H1 (cell line): ENCODE results near the gene EIF1B. TPM values are rescaled to one million over a fixed set of nuclear protein-coding genes. Genes with fewer than 3 reads are reported as not detected.

Experiments
- CTCF ChIA-PET: fragments of 300-600 bp; sonication (Branson Sonifier 250); formaldehyde crosslinking; loops from one replicate; lab custom pipeline; 2021; ENCODE audit not compliant: partially characterized antibody; lab: Charles Lee
- POLR2A ChIA-PET: fragments of 300-600 bp; sonication (Branson Sonifier 250); formaldehyde crosslinking; loops from one replicate; lab custom pipeline; 2021; ENCODE audit warnings: inconsistent platforms; ENCODE audit not compliant: partially characterized antibody; lab: Charles Lee
- DNase-seq, 2 experiments: peaks; one replicate each; pipeline versions ENCODE4 v3.0.0 to v3.0.0-alpha.2; 2010 to 2022; ENCODE audit warnings: low spot score in 2 of 2, low read depth in 1 of 2, mixed read lengths in 1 of 2
- FAIRE-seq: peaks from 2 replicates; lab custom pipeline; 2011; peaks lifted over from hg19 to GRCh38; lab: Jason Lieb, UNC
- H2AFZ ChIP-seq: 2 replicates; pipeline ENCODE4 v1.8.1; 2012; ENCODE audit warnings: low read length, inconsistent platforms
- H2AK5ac ChIP-seq: 2 replicates; pipeline ENCODE4 v1.6.1; 2013; ENCODE audit warnings: low read depth, low read length
- H2BK120ac ChIP-seq: replicated peaks from 2 replicates; pipeline ENCODE3; 2013; ENCODE audit warnings: low read depth, low read length, inconsistent platforms
- H2BK12ac ChIP-seq: 2 replicates; pipeline ENCODE4 v1.6.1; 2013; ENCODE audit warnings: low read depth, low read length
- H2BK15ac ChIP-seq: 2 replicates; pipeline ENCODE4 v1.6.1; 2013; ENCODE audit warnings: low read length
- H2BK20ac ChIP-seq: 2 replicates; pipeline ENCODE4 v1.6.1; 2013; ENCODE audit warnings: low read length
- H2BK5ac ChIP-seq: 2 replicates; pipeline ENCODE4 v1.6.1; 2013; ENCODE audit warnings: low read depth, low read length
- H3K14ac ChIP-seq: 2 replicates; pipeline ENCODE4 v1.6.1; 2013; ENCODE audit warnings: inconsistent platforms; ENCODE audit not compliant: insufficient read length
- H3K18ac ChIP-seq: 2 replicates; pipeline ENCODE4 v1.6.1; 2013; ENCODE audit warnings: low read length; ENCODE audit errors: extremely low read depth
- H3K23ac ChIP-seq: 2 replicates; pipeline ENCODE4 v1.6.1; 2013; ENCODE audit warnings: inconsistent platforms; ENCODE audit not compliant: insufficient read length
- H3K23me2 ChIP-seq: 2 replicates; pipeline ENCODE4 v1.6.1; 2013; ENCODE audit warnings: low read depth, low read length
- H3K27ac ChIP-seq: 2 replicates; pipeline ENCODE4 v1.6.1; 2011; ENCODE audit warnings: low read depth, low read length, inconsistent platforms
- H3K27me3 ChIP-seq, 4 experiments: replicated peaks in 1 of 4; 1 replicate in 1 of 4; 2 replicates in 3 of 4; pipeline versions ENCODE4 v1.6.1 to v1.8.1; 2011 to 2013; ENCODE audit warnings: low read length in 3 of 4, mild to moderate bottlenecking in 3 of 4, inconsistent platforms in 2 of 4, mixed read lengths in 2 of 4, moderate library complexity in 1 of 4; ENCODE audit not compliant: control insufficient read depth in 3 of 4, insufficient read depth in 3 of 4; ENCODE audit errors: extremely low read depth in 1 of 4
- H3K36me3 ChIP-seq, 4 experiments: 2 replicates each; pipeline versions ENCODE4 v1.6.1 to v1.8.1; 2011 to 2013; ENCODE audit warnings: mild to moderate bottlenecking in 4 of 4, low read length in 3 of 4, moderate library complexity in 2 of 4, control low read depth in 1 of 4, inconsistent platforms in 1 of 4; ENCODE audit not compliant: insufficient read depth in 4 of 4, control insufficient read depth in 2 of 4
- H3K4ac ChIP-seq: replicated peaks from 2 replicates; pipeline ENCODE3; 2013; ENCODE audit warnings: low read length, low read depth, mixed read lengths, inconsistent platforms; ENCODE audit not compliant: insufficient read length
- H3K4me1 ChIP-seq, 4 experiments: replicated peaks in 1 of 4; 1 replicate in 1 of 4; 2 replicates in 3 of 4; pipeline versions ENCODE4 v1.6.1 to v1.8.1; 2011 to 2013; ENCODE audit warnings: low read length in 3 of 4, inconsistent platforms in 2 of 4, mixed read lengths in 1 of 4; ENCODE audit not compliant: insufficient read depth in 4 of 4, control insufficient read depth in 3 of 4
- H3K4me2 ChIP-seq, 2 experiments: 2 replicates each; pipeline versions ENCODE4 v1.6.1 to v1.8.1; 2011 to 2013; ENCODE audit warnings: low read depth in 2 of 2, low read length in 2 of 2, control low read depth in 1 of 2, inconsistent platforms in 1 of 2, mild to moderate bottlenecking in 1 of 2; ENCODE audit not compliant: insufficient read depth in 1 of 2
- H3K4me3 ChIP-seq, 4 experiments: fragments of 200-600, 300-600 bp in 1 of 4; sonication (generic), shearing (Covaris generic), sonication (Bioruptor Twin) in 1 of 4; 2 replicates each; pipeline versions ENCODE4 v1.5.1 to v1.8.1; 2011 to 2016; ENCODE audit warnings: low read length in 4 of 4, low read depth in 3 of 4, control low read depth in 2 of 4, inconsistent platforms in 2 of 4, mild to moderate bottlenecking in 2 of 4, mixed read lengths in 1 of 4, moderate library complexity in 1 of 4; ENCODE audit not compliant: insufficient read depth in 2 of 4; ENCODE audit errors: extremely low read depth in 1 of 4
- H3K56ac ChIP-seq: replicated peaks from 2 replicates; pipeline ENCODE3; 2013; ENCODE audit warnings: low read depth, mild to moderate bottlenecking, mixed read lengths, low read length, inconsistent platforms; ENCODE audit not compliant: insufficient read length
- H3K79me1 ChIP-seq: 2 replicates; pipeline ENCODE4 v1.6.1; 2013; ENCODE audit warnings: low read depth, low read length, control low read depth
- H3K79me2 ChIP-seq, 2 experiments: 2 replicates each; pipeline versions ENCODE4 v1.6.1 to v1.8.1; 2012 to 2013; ENCODE audit warnings: low read length in 2 of 2, mild to moderate bottlenecking in 2 of 2, inconsistent platforms in 1 of 2; ENCODE audit not compliant: insufficient read depth in 2 of 2, control insufficient read depth in 1 of 2
- H3K9ac ChIP-seq, 4 experiments: replicated peaks in 1 of 4; 1 replicate in 1 of 4; 2 replicates in 3 of 4; pipeline versions ENCODE4 v1.6.1 to v1.8.1; 2011 to 2013; ENCODE audit warnings: low read depth in 3 of 4, low read length in 3 of 4, control low read depth in 2 of 4, mild to moderate bottlenecking in 2 of 4, moderate library complexity in 2 of 4, inconsistent platforms in 1 of 4; ENCODE audit errors: extremely low read depth in 1 of 4
- H3K9me3 ChIP-seq, 2 experiments: 2 replicates each; pipeline versions ENCODE4 v1.6.1 to v1.8.1; 2012 to 2013; ENCODE audit warnings: mild to moderate bottlenecking in 2 of 2, moderate library complexity in 2 of 2, control low read depth in 1 of 2, inconsistent platforms in 1 of 2, low read depth in 1 of 2, low read length in 1 of 2, mixed read lengths in 1 of 2; ENCODE audit not compliant: insufficient read depth in 2 of 2
- H4K20me1 ChIP-seq, 2 experiments: replicated peaks in 1 of 2; 2 replicates each; pipeline versions ENCODE3 to v1.8.1; 2011 to 2013; ENCODE audit warnings: inconsistent platforms in 2 of 2, low read length in 2 of 2, mild to moderate bottlenecking in 1 of 2; ENCODE audit not compliant: insufficient read depth in 2 of 2, control insufficient read depth in 1 of 2
- H4K5ac ChIP-seq: 2 replicates; pipeline ENCODE4 v1.6.1; 2013; ENCODE audit warnings: low read length, low read depth, mixed read lengths, inconsistent platforms; ENCODE audit not compliant: insufficient read length
- H4K8ac ChIP-seq: 2 replicates; pipeline ENCODE4 v1.8.0; 2013; ENCODE audit warnings: mild to moderate bottlenecking, moderate library complexity, low read length, inconsistent platforms; ENCODE audit not compliant: insufficient read depth; ENCODE audit errors: extremely low read depth
- H4K91ac ChIP-seq: replicated peaks from 2 replicates; pipeline ENCODE3; 2013; ENCODE audit warnings: low read length, mixed read lengths, inconsistent platforms; ENCODE audit not compliant: insufficient read length
- MAFK ChIP-seq: IDR thresholded peaks from 2 replicates; pipeline ENCODE4 v1.6.1; 2012; ENCODE audit warnings: low read depth, mild to moderate bottlenecking, improper control_type of control experiment, low read length
- polyA plus RNA-seq, 7 experiments: library from polyadenylated mRNA; depleted of rRNA in 3 of 7; stranded (reverse) in 5 of 7; unstranded in 2 of 7; fragments of >200 nt in 5 of 7; fragments of 200-250 nt in 2 of 7; gene quantifications; 1 replicate in 5 of 7; 2 replicates in 1 of 7; 4 replicates in 1 of 7; pipeline versions ENCODE4 v1.2.1 to v1.2.3, GENCODE V29; 2011 to 2013; ENCODE audit warnings: missing spikeins in 2 of 7, mixed read lengths in 2 of 7
- total RNA-seq: library from RNA; stranded (reverse); fragmentation: NEBNext Ultra II Directional; extraction: Animal tissue kit (Norgen Biotek cat#: 25700); gene quantifications from 2 replicates; pipeline ENCODE4 v1.2.1, GENCODE V29; 2021

Gene EIF1B
- total and polyA plus RNA-seq, 2 of the 8 experiments (the other 6 are each of a cell fraction or from before 2014, with no cell fraction given): 42.4 to 115 TPM

DNA sequence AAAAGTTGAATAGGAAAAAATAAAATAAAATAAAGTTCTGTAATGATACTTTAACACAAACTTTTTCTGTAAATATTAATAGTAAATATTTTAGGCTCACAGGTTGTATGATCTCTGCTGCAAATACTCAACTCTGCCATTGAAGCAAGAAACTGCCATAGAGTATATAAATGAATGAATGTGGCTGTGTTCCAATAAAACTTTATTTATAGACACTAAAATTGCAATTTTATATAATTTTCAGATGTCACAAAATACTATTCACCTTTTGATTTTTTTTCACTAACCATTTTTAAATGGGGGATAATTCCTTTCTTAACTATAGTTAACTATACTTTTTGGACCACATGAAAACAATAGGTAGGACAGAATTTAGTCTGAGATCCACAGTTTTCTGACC, 16.0 kb downstream of the EIF1B start:
- Histone ChIP-seq H2BK20ac (no peak overlapping the region), H3K9ac (no peak overlapping the region), H3K4me3 (no peak overlapping the region), H2BK120ac (no peak overlapping the region), H3K79me1 (no peaks in the 10 kb centered on the region), H3K23me2 (no peaks in the 10 kb centered on the region), H3K4me2 (no peak overlapping the region), H4K91ac (no peak overlapping the region), H3K56ac (no peak overlapping the region), H2BK5ac (no peak overlapping the region), H4K5ac (no peak overlapping the region), H2BK12ac (no peak overlapping the region), H4K20me1 (no peaks in the 10 kb centered on the region), H3K27me3 (no peaks in the 10 kb centered on the region), H3K18ac (no peak overlapping the region), H2AK5ac (no peak overlapping the region), H3K9me3 (no peaks in the 10 kb centered on the region), H3K4me1 (peaks cover 0 to 16% (median 5%) of the 10 kb centered on the region in 4 experiments; a peak in 6 of 7 replicates), H3K4ac (no peak overlapping the region), H3K36me3 (no peaks in the 10 kb centered on the region), H3K27ac (no peak overlapping the region), H3K14ac (no peak overlapping the region), H3K79me2 (no peaks in the 10 kb centered on the region), H2BK15ac (no peak overlapping the region), H2AFZ (no peak overlapping the region), H3K23ac (no peak overlapping the region), H4K8ac (no peak overlapping the region)
- no peak for TF ChIP-seq MAFK
- no peak for FAIRE-seq
- DNase-seq: no peak
- ChIA-PET CTCF (interaction anchor here (1.0 kb wide), 1 partner anchor 14 kb away, joined by 3 read pairs; no protein-coding TSS in a partner anchor), POLR2A (no interaction called here)
